Stimulated activated CD8-positive, alpha-beta memory T cell treated with anti-CD3 and anti-CD28 coated beads, Interleukin-12 subunit alpha, Interleukin-12 subunit beta, amount 100 ng/mL, for 24 hours (primary cell): ENCODE results near the gene SLC22A5.
"Not testable (repeated sequence)": the region's sequence is repeated elsewhere in the genome, so short reads cannot be mapped to it uniquely, and the experiment has no call there.

ENCODE experiments used
- DNase-seq: peaks from one replicate; pipeline ENCODE4 v3.0.0-alpha.2; 2020; ENCODE audit errors: extremely low read depth

Gene SLC22A5

DNA sequence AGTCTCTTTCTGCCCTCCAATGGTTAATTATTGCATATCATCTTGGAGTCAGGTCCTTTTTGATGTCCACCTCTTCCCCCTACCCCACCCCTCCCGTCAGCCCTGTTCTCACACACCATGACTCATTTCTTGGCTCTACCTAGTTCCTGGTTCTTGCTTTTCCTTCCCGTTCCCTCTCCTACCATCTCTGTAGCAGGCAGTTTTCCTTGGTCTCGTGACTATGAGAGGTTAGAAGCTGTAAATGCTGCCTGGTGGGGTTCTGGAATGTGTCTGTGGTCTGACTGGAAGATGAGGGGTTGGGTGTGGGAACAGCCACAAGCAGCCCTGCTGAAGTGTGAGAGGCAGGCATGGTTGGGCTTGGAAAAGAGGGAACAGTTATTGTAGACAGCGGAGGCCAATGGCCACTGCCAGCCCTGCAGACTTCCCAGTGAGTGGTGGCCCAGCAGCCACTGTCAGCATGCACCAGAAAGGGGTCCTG lies 18.2 kb downstream of the SLC22A5 start:
- DNase-seq, result no peak

DNA sequence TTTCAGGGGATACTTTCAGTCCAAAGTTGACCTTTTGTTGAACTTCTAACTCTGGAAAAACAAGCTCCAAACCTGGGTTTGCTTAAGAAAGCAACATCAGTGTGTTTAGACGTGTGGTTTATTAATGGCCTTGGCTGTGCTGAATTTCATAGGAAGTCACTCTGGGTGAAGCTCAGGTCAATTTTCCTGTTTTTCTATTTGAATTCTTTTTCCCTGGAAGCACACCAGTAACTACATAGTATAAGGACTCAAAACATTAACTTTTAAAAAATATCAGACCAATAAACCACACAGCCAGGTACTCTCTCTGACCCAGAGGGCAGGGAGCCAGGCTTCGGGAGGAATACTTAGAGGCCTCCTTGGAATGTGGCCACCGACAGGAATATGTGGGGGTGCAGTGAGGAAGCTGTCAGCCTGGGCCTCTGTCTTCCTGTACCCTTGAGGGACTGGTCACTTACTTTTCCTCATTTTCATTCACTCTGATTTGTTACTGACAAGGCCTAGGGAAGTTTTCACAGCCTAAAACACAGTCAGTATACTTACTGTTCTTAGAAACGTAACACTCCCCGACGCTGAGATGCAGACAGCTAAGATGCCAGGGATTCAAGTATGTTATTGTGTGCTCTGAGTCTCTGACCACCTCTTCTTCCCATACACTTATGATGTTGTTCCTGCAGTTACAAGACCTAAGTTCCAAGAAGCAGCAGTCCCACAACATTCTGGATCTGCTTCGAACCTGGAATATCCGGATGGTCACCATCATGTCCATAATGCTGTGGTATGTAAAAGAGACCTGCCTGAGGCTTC lies 18.9 kb downstream of the SLC22A5 start:
- DNase-seq, result no peak

DNA sequence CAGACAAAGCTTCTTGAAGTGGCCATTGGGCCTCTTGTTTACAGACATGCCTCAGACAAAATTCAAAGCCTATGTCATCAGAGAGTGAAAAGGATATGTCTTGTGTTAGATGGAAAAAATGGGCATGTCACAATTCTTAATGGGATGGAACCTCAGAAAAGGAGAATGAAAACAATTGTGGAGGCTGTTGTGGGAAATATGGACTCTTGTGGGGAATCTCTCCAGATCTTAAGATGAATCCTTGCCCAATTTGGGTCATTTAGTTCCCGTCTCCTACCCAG lies 19.5 kb downstream of the SLC22A5 start:
- DNase-seq, result no peak

DNA sequence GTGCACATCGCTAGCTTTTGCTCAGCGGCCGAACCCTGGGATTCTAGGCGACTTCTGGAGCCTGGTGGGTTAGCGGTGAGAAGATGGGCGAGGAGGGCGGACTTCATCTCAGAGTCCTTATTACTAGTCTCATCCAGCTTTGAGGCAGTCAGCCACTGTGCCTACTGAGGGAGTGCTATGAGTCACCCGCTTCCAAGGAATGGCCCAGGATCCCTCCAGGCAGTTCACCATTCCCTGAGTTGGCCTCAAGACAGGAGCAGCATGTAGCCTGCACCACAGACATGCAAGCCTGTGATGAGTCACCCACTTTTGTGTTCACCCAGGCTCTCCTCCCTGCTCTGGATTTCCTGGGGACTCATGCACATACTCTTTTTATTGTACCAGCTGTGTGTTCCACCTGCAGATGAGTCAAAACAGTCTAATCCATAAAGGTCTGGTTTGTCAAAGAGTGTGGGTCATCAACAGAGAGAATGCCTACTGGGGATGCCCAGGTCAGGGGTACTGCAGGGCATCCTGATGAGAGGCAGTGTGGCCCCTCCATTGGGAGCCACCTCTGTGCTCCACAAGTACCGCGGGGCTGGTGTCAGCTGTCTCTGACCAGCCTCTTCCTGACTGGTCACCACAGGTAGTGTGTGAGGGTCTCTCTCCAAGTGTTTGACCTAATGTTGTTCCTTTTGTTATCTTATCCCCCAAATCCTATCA lies 20.2 kb downstream of the SLC22A5 start:
- no peak for DNase-seq

DNA sequence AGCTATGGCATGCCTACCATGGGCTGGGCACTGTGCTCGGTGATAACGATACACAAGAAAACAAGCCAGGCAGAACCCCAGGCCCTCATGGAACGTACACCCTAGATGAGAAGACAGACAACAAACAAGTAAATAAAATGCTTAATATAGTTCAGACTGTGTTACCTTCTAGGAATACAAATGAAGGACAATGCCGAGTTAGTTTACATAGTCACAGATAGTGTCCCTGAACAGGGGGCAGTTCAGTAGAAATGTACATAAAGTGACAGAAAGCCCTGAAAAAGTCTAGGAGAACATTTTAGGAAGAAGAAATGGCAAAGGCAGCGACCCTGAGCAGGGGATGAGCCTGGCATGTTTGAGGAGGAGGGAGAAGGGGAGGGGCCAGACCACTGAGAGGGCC lies 21.7 kb downstream of the SLC22A5 start:
- DNase-seq, result no peak

- DNase-seq, result no peak
Observed at GRCh38 chr5:132391870-132392269, 22.4 kb downstream of the SLC22A5 start.

GRCh38 chr5:132392411-132392810 lies 22.9 kb downstream of the SLC22A5 start:
- DNase-seq, result no peak

- no peak for DNase-seq
Observed at GRCh38 chr5:132392978-132393825, 23.7 kb downstream of the SLC22A5 start.

- DNase-seq, result no peak
Observed at GRCh38 chr5:132394667-132395259, 25.3 kb downstream of the SLC22A5 start.

GRCh38 chr5:132396589-132397031 lies 27.1 kb downstream of the SLC22A5 start:
- DNase-seq, result no peak

GRCh38 chr5:132397224-132397623 lies 27.7 kb downstream of the SLC22A5 start:
- DNase-seq, result no peak

DNA sequence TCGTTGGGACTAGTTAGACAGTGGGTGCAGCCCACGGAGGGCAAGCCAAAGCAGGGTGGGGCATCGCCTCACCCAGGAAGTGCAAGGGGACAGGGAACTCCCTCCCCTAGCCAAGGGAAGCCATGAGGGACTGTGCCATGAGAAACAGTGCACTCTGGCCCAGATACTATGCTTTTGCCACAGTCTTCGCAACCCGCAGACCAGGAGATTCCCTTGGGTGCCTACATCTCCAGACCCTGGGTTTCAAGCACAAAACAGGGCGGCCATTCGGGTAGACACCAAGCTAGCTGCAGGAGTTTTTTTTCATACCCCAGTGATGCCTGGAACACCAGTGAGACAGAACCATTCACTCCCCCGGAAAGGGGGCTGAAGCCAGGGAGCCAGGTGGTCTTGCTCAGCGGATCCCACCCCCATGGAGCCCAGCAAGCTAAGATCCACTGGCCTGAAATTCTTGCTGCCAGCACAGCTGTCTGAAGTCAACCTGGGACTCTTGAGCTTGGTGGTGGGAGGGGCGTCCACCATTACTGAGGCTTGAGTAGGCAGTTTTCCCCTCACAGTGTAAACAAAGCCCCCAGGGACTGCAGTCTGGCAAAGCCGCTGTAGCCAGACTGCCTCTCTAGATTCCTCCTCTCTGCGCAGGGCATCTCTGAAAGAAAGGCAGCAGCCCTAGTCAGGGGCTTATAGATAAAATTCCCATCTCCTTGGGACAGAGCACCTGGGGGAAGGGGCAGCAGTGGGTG lies 28.6 kb downstream of the SLC22A5 start:
- DNase-seq, result not testable (repeated sequence)

DNA sequence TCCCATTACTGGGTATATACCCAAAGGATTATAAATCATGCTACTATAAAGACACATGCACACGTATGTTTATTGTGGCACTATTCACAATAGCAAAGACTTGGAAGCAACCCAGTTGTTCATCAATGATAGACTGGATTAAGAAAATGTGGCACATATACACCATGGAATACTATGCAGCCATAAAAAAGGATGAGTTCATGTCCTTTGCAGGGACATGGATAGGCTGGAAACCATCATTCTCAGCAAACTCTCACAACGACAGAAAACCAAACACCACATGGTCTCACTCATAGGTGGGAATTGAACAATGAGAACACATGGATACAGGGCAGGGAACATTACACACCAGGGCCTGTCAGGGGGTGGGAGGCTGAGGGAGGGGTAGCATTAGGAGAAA lies 34.5 kb downstream of the SLC22A5 start:
- not testable (repeated sequence) for DNase-seq

GRCh38 chr5:132405646-132406045 lies 36.1 kb downstream of the SLC22A5 start:
- no peak for DNase-seq

GRCh38 chr5:132406144-132406783 lies 36.8 kb downstream of the SLC22A5 start:
- DNase-seq, result no peak

- no peak for DNase-seq
Observed at GRCh38 chr5:132407970-132408369, 38.5 kb downstream of the SLC22A5 start.

- no peak for DNase-seq
Observed at GRCh38 chr5:132408456-132408855, 38.9 kb downstream of the SLC22A5 start.

DNA sequence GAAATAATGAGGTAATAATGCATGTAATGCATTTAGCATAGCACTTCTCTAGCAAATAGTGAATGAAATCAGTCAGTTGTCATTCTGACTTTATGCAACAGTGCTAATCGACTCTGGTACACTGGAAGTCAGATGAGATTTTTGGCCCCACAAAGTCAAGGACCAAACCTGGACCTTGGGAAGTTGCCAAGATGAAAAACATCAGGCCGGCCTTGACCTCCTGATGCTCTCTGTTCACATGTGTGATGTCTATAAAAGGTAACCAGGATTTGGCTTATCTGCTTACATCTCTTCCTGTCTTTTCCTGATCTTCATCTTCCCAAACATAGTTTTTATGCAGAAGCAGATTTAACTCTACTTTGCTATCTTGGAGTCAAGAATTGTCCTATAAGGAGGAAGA lies 39.5 kb downstream of the SLC22A5 start:
- no peak for DNase-seq

DNA sequence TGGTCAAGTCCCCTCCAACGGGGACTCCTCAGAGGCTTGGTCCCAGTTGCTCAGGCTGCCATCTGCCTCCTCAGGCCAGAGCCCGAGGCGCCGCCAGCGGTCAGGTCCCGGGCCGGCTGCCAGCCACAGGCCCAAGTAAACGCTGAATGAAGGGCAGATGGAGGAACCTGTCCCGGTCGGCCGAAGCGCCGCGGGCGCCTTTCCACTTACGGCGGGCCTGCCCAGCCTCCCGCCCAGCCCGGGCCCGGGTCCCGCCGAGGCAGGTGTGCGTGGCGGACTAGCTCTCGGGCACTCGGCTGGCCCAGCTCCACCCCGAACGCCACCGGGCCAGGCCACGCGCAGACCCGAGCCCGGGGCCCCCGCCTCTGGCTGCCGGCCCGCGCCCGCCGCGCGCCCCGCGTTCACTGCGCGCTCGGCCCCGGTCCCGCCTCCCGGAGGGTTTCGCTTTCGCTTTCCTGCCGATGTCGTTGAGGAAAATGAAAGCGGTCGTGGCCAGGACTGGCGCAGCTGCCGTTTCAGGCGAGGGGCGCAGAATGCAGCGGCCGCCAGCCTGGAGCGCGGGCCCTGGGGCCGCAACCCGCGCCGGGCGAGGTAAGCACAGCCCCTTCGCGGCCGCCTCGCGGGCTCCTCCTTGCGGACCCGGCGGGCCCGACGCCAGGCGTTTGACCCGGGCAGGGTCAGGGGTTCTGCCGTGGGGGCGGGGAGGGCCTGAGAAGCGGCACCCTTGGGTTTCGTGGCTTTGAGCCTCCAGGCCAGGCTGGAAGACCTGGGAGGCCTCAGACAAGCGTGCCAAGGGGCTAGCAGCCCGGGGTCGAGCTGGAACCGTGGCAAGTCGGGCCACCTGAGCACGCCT lies 41.2 kb downstream of the SLC22A5 start:
- peak; percentile 60 for DNase-seq
